ENCODE data around the gene GPRIN1.

GPRIN1 gene

GRCh38 chr5:176642675-176643490 lies 32.9 kb upstream of the GPRIN1 start:
- DNase-seq: no peak

- no peak for DNase-seq
These were observed 30.7 kb upstream of the GPRIN1 start for GRCh38 chr5:176640616-176641015.

- no peak for DNase-seq
These were observed 30.0 kb upstream of the GPRIN1 start for GRCh38 chr5:176639981-176640380.

- no peak for DNase-seq
These were observed 29.3 kb upstream of the GPRIN1 start for GRCh38 chr5:176639208-176639607.

- no peak for DNase-seq
These were observed 28.5 kb upstream of the GPRIN1 start for GRCh38 chr5:176638437-176638836.

- DNase-seq: no peak
These were observed 27.6 kb upstream of the GPRIN1 start for GRCh38 chr5:176637556-176637955.

GRCh38 chr5:176636426-176636825 lies 26.5 kb upstream of the GPRIN1 start:
- no peak for DNase-seq

- DNase-seq: no peak
These were observed 23.6 kb upstream of the GPRIN1 start for GRCh38 chr5:176633598-176633997.

- no peak for DNase-seq
These were observed 22.8 kb upstream of the GPRIN1 start for GRCh38 chr5:176632745-176633144.

GRCh38 chr5:176631383-176632200 lies 21.6 kb upstream of the GPRIN1 start:
- DNase-seq: no peak

GRCh38 chr5:176630681-176631222 lies 20.8 kb upstream of the GPRIN1 start:
- DNase-seq: no peak

GRCh38 chr5:176629853-176630680 lies 20.1 kb upstream of the GPRIN1 start, which contains the start of the genes EIF4E1B and SNCB:
TSS of gene EIF4E1B (plus strand) at chr5:176630675. CDS start at chr5:176642788, 12,113 bp downstream.
TSS of gene SNCB (minus strand) at chr5:176630534. CDS start at chr5:176629654, 880 bp downstream.
- no peak for DNase-seq

GRCh38 chr5:176629317-176629852 lies 19.4 kb upstream of the GPRIN1 start:
- DNase-seq: no peak

- DNase-seq: peak; percentile 24
These were observed 18.7 kb upstream of the GPRIN1 start for GRCh38 chr5:176628406-176629228.

- no peak for DNase-seq
These were observed 17.6 kb upstream of the GPRIN1 start for GRCh38 chr5:176627582-176627981.

- no peak for DNase-seq
These were observed 16.9 kb upstream of the GPRIN1 start for GRCh38 chr5:176626876-176627236.

GRCh38 chr5:176625966-176626875 lies 16.3 kb upstream of the GPRIN1 start:
- DNase-seq: no peak

- DNase-seq: no peak
These were observed 15.6 kb upstream of the GPRIN1 start for GRCh38 chr5:176625512-176625911.

- no peak for DNase-seq
These were observed 15.0 kb upstream of the GPRIN1 start for GRCh38 chr5:176624938-176625337.

- DNase-seq: no peak
These were observed 14.2 kb upstream of the GPRIN1 start for GRCh38 chr5:176624142-176624541.

All from HCEC 1CT (cell line).